PC-3 (cell line): ENCODE data around the gene PCDHGC4. TPM values are rescaled to one million over a fixed set of nuclear protein-coding genes. Genes with fewer than 3 reads are reported as not detected.

ENCODE experiments used
- ATAC-seq: fragments of 200-7000 bp; cut with Tn5 transposase; 2 replicates; pipeline ENCODE4 v1.9.1; 2020; ENCODE audit warnings: mild to moderate bottlenecking, moderate library complexity
- BruUV-seq: library from RNA; stranded (reverse); fragments of 400-500 nt; replicated peaks from 2 replicates; lab custom pipeline; 2021; lab: Mats Ljungman, UMichigan
- CTCF ChIA-PET: fragments of 300-600 bp; sonication (Branson Sonifier 250); formaldehyde crosslinking; loops from one replicate; lab custom pipeline; 2022; ENCODE audit warnings: antibody characterized with exemption; lab: Charles Lee
- POLR2A ChIA-PET: fragments of 300-600 bp; sonication (Branson Sonifier 250); formaldehyde crosslinking; loops from one replicate; lab custom pipeline; 2022; ENCODE audit warnings: antibody characterized with exemption; ENCODE audit not compliant: unreplicated experiment; lab: Charles Lee
- DNase-seq: peaks from one replicate; pipeline ENCODE4 v3.0.0-alpha.2; 2015
- H2AFZ ChIP-seq: fragments of 300-600 bp; sonication (generic); 2 replicates; pipeline ENCODE4 v1.6.0; 2016; ENCODE audit warnings: antibody characterized with exemption, low read length
- H3F3A ChIP-seq: fragments of 300-600 bp; sonication (generic); one replicate; pipeline ENCODE4 v1.6.0; 2017; ENCODE audit warnings: antibody characterized with exemption, low read length, control low read depth, mild to moderate bottlenecking; ENCODE audit not compliant: unreplicated experiment
- H3K27ac ChIP-seq: fragments of 300-600 bp; sonication (generic); 2 replicates; pipeline ENCODE4 v1.5.1; 2016; ENCODE audit warnings: mild to moderate bottlenecking, low read length
- H3K27me3 ChIP-seq: fragments of 300-600 bp; sonication (generic); 2 replicates; pipeline ENCODE4 v1.6.1; 2016; ENCODE audit warnings: low read length, mixed read lengths
- H3K36me3 ChIP-seq: fragments of 300-600 bp; sonication (generic); 2 replicates; pipeline ENCODE4 v1.6.1; 2016; ENCODE audit warnings: low read depth, mixed run types, low read length, mixed read lengths
- H3K4me1 ChIP-seq: fragments of 300-600 bp; sonication (generic); 2 replicates; pipeline ENCODE4 v1.5.1; 2016; ENCODE audit warnings: low read length; ENCODE audit not compliant: insufficient read depth
- H3K4me2 ChIP-seq: fragments of 300-600 bp; sonication (generic); 2 replicates; pipeline ENCODE4 v1.6.0; 2016; ENCODE audit warnings: low read length
- H3K4me3 ChIP-seq: fragments of 300-600 bp; sonication (generic); 2 replicates; pipeline ENCODE4 v1.5.1; 2016; ENCODE audit warnings: mild to moderate bottlenecking, low read length, mixed read lengths
- H3K79me2 ChIP-seq: fragments of 300-600 bp; sonication (generic); 2 replicates; pipeline ENCODE4 v1.6.1; 2017; ENCODE audit warnings: low read length, mixed read lengths
- H3K9ac ChIP-seq: fragments of 300-600 bp; sonication (generic); 2 replicates; pipeline ENCODE4 v1.6.0; 2016; ENCODE audit warnings: mild to moderate bottlenecking, low read length
- H3K9me2 ChIP-seq: fragments of 300-600 bp; sonication (generic); replicated peaks from 2 replicates; pipeline ENCODE4 v1.6.1; 2016; ENCODE audit warnings: mixed run types, low read length, mixed read lengths
- H3K9me3 ChIP-seq: fragments of 300-600 bp; sonication (generic); 2 replicates; pipeline ENCODE4 v1.6.1; 2016; ENCODE audit warnings: low read length, mixed read lengths
- H4K20me1 ChIP-seq: fragments of 300-600 bp; sonication (generic); 2 replicates; pipeline ENCODE4 v1.6.1; 2016; ENCODE audit warnings: low read length, mixed read lengths
- CTCF ChIP-seq: fragments of 300-600 bp; sonication (generic); conservative IDR thresholded peaks from 2 replicates; pipeline ENCODE4 v1.5.1; 2017; ENCODE audit warnings: antibody characterized with exemption, low read depth, mild to moderate bottlenecking, low read length
- EZH2 ChIP-seq: fragments of 300-600 bp; sonication (generic); IDR thresholded peaks from one replicate; pipeline ENCODE4 v1.6.1; 2017; ENCODE audit warnings: antibody characterized with exemption, mild to moderate bottlenecking, low read length; ENCODE audit not compliant: unreplicated experiment
- EZH2phosphoT487 ChIP-seq: fragments of 300-600 bp; sonication (generic); IDR thresholded peaks from 2 replicates; pipeline ENCODE4 v1.6.1; 2018; ENCODE audit warnings: mild to moderate bottlenecking, antibody characterized with exemption, low read length, borderline replicate concordance
- intact Hi-C: fragments of 100-400 bp; cut with micrococcal nuclease; formaldehyde crosslinking; loops from 2 replicates; pipeline ENCODE4 v1.9.0; 2023
- total RNA-seq: library from RNA; depleted of rRNA; stranded (reverse); fragments of >200 nt; gene quantifications from 2 replicates; pipeline ENCODE4 v1.2.3, GENCODE V29; 2014

Gene PCDHGC4
- total RNA-seq, 1 experiment from 2014 or later: 0.58 TPM

- H3K27ac ChIP-seq: no peak overlapping the region
- no peak overlapping the region for H3K9ac ChIP-seq
- BruUV-seq: no TSS peak
- DNase-seq (no peak), ATAC-seq (no peak)
- no peaks in the 10 kb centered on the region for H3K9me2 ChIP-seq
- no peaks in the 10 kb centered on the region for H3K79me2 ChIP-seq
- no peak overlapping the region for H3K4me2 ChIP-seq
- no peaks in the 10 kb centered on the region for H3K36me3 ChIP-seq
- peaks cover 15% of the 10 kb centered on the region; the same call in 1 of the 2 replicates for H3K4me1 ChIP-seq
- intact Hi-C loops: no loop called here
- ChIA-PET POLR2A (no interaction called here), CTCF (no interaction called here)
- no peaks in the 10 kb centered on the region for H3F3A ChIP-seq
- H2AFZ ChIP-seq: no peak overlapping the region
- no peaks in the 10 kb centered on the region for H4K20me1 ChIP-seq
- H3K9me3 ChIP-seq: no peaks in the 10 kb centered on the region
- TF ChIP-seq EZH2 (no peak), EZH2phosphoT487 (no peak), CTCF (no peak)
- no peaks in the 10 kb centered on the region for H3K27me3 ChIP-seq
- H3K4me3 ChIP-seq: no peak overlapping the region
Measured at GRCh38 chr5:141485321-141486055, 658 bp downstream of the PCDHGC4 start.

- Histone ChIP-seq H3K9me2 (no peaks in the 10 kb centered on the region), H4K20me1 (no peaks in the 10 kb centered on the region), H2AFZ (no peak overlapping the region), H3K4me3 (no peak overlapping the region), H3K27me3 (no peaks in the 10 kb centered on the region), H3K36me3 (no peaks in the 10 kb centered on the region), H3K27ac (no peak overlapping the region), H3K9me3 (no peaks in the 10 kb centered on the region), H3F3A (no peaks in the 10 kb centered on the region), H3K4me1 (peaks cover 15% of the 10 kb centered on the region; the same call in 1 of the 2 replicates), H3K9ac (no peak overlapping the region), H3K4me2 (no peak overlapping the region), H3K79me2 (no peaks in the 10 kb centered on the region)
- no peak for DNase-seq
- no TSS peak for BruUV-seq
- TF ChIP-seq CTCF (no peak), EZH2 (no peak), EZH2phosphoT487 (no peak)
- POLR2A ChIA-PET: no interaction called here
- no peak for ATAC-seq
- intact Hi-C loops: no loop called here
- CTCF ChIA-PET: no interaction called here
Measured at GRCh38 chr5:141486091-141486490, 1.3 kb downstream of the PCDHGC4 start.

- Histone ChIP-seq H3K27ac (no peak overlapping the region), H3K79me2 (no peaks in the 10 kb centered on the region), H3K9ac (no peak overlapping the region), H3K4me1 (peaks cover 15% of the 10 kb centered on the region; the same call in 1 of the 2 replicates), H3K9me2 (no peaks in the 10 kb centered on the region), H3K4me3 (no peak overlapping the region), H4K20me1 (no peaks in the 10 kb centered on the region), H3K9me3 (no peaks in the 10 kb centered on the region), H3K36me3 (no peaks in the 10 kb centered on the region), H2AFZ (no peak overlapping the region), H3K27me3 (no peaks in the 10 kb centered on the region), H3K4me2 (no peak overlapping the region), H3F3A (no peaks in the 10 kb centered on the region)
- BruUV-seq: no TSS peak
- ATAC-seq (no peak), DNase-seq (no peak)
- no peak for TF ChIP-seq EZH2
- no peak for TF ChIP-seq EZH2phosphoT487
- no peak for TF ChIP-seq CTCF
- ChIA-PET POLR2A (no interaction called here), CTCF (no interaction called here)
- intact Hi-C loops: no loop called here
Measured at GRCh38 chr5:141487131-141487530, 2.3 kb downstream of the PCDHGC4 start.
